C4-2B (cell line): ENCODE data around the gene C1QTNF1.

Source experiments
- H3K27ac ChIP-seq: fragments of 450-650 bp; 2 replicates; pipeline ENCODE4 v1.5.1; 2017
- ZFX ChIP-seq: fragments of 450-650 bp; IDR thresholded peaks from 2 replicates; pipeline ENCODE4 v1.6.1; 2017
- TF ChIP-seq, protein P1 (sequence below): fragments of 450-650 bp; conservative IDR thresholded peaks from 2 replicates; pipeline ENCODE4 v1.5.1; 2017; ENCODE audit warnings: mild to moderate bottlenecking

Gene C1QTNF1

DNA sequence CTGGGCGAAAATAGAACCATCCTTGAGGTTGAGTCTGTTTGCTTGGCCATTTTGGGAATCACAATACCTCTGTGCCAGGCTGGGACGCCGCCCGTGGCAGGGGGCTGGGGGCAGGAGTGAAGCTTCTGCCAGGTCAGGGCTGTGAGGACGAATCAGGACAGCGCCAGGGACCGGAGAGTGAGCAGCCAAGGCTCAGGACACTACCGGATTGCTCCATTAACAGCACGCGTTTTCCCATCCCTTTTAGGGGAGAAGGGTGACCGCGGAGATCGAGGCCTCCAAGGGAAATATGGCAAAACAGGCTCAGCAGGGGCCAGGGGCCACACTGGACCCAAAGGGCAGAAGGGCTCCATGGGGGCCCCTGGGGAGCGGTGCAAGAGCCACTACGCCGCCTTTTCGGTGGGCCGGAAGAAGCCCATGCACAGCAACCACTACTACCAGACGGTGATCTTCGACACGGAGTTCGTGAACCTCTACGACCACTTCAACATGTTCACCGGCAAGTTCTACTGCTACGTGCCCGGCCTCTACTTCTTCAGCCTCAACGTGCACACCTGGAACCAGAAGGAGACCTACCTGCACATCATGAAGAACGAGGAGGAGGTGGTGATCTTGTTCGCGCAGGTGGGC, 23.4 kb downstream of the C1QTNF1 start:
- no peak overlapping the region for H3K27ac ChIP-seq
- TF ChIP-seq ZFX = no peak
- TF ChIP-seq, protein P1, sequence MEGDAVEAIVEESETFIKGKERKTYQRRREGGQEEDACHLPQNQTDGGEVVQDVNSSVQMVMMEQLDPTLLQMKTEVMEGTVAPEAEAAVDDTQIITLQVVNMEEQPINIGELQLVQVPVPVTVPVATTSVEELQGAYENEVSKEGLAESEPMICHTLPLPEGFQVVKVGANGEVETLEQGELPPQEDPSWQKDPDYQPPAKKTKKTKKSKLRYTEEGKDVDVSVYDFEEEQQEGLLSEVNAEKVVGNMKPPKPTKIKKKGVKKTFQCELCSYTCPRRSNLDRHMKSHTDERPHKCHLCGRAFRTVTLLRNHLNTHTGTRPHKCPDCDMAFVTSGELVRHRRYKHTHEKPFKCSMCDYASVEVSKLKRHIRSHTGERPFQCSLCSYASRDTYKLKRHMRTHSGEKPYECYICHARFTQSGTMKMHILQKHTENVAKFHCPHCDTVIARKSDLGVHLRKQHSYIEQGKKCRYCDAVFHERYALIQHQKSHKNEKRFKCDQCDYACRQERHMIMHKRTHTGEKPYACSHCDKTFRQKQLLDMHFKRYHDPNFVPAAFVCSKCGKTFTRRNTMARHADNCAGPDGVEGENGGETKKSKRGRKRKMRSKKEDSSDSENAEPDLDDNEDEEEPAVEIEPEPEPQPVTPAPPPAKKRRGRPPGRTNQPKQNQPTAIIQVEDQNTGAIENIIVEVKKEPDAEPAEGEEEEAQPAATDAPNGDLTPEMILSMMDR = no peak

DNA sequence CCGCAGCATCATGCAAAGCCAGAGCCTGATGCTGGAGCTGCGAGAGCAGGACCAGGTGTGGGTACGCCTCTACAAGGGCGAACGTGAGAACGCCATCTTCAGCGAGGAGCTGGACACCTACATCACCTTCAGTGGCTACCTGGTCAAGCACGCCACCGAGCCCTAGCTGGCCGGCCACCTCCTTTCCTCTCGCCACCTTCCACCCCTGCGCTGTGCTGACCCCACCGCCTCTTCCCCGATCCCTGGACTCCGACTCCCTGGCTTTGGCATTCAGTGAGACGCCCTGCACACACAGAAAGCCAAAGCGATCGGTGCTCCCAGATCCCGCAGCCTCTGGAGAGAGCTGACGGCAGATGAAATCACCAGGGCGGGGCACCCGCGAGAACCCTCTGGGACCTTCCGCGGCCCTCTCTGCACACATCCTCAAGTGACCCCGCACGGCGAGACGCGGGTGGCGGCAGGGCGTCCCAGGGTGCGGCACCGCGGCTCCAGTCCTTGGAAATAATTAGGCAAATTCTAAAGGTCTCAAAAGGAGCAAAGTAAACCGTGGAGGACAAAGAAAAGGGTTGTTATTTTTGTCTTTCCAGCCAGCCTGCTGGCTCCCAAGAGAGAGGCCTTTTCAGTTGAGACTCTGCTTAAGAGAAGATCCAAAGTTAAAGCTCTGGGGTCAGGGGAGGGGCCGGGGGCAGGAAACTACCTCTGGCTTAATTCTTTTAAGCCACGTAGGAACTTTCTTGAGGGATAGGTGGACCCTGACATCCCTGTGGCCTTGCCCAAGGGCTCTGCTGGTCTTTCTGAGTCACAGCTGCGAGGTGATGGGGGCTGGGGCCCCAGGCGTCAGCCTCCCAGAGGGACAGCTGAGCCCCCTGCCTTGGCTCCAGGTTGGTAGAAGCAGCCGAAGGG, 24.2 kb downstream of the C1QTNF1 start:
- H3K27ac ChIP-seq = no peak overlapping the region
- TF ChIP-seq, protein P1 = no peak
- TF ChIP-seq ZFX = no peak

DNA sequence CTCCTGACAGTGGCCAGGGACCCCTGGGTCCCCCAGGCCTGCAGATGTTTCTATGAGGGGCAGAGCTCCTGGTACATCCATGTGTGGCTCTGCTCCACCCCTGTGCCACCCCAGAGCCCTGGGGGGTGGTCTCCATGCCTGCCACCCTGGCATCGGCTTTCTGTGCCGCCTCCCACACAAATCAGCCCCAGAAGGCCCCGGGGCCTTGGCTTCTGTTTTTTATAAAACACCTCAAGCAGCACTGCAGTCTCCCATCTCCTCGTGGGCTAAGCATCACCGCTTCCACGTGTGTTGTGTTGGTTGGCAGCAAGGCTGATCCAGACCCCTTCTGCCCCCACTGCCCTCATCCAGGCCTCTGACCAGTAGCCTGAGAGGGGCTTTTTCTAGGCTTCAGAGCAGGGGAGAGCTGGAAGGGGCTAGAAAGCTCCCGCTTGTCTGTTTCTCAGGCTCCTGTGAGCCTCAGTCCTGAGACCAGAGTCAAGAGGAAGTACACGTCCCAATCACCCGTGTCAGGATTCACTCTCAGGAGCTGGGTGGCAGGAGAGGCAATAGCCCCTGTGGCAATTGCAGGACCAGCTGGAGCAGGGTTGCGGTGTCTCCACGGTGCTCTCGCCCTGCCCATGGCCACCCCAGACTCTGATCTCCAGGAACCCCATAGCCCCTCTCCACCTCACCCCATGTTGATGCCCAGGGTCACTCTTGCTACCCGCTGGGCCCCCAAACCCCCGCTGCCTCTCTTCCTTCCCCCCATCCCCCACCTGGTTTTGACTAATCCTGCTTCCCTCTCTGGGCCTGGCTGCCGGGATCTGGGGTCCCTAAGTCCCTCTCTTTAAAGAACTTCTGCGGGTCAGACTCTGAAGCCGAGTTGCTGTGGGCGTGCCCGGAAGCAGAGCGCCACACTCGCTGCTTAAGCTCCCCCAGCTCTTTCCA, 25.1 kb downstream of the C1QTNF1 start:
- no peak overlapping the region for H3K27ac ChIP-seq
- no peak for TF ChIP-seq ZFX
- TF ChIP-seq, protein P1 = no peak

DNA sequence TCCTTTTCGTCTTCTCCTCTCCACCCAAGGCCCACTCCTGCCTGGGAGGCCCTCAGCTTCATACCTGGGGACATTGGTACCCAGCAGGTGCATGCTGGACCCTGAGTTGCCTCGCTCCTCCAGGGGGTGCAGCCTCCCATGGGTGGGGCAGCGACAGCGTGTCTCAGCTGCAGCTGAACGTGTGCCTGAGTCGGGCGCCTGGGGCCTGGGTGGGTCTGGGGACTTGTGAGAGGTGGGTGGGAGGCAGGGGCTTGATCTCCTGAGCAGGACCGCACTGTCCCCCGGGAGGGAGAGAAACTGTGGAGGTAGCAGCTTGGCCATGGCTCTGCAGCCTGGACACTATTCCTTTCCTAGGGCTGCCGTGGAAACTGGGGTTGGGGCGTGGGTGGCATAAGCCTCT, 25.9 kb downstream of the C1QTNF1 start:
- TF ChIP-seq, protein P1 = no peak
- no peak for TF ChIP-seq ZFX
- no peak overlapping the region for H3K27ac ChIP-seq

DNA sequence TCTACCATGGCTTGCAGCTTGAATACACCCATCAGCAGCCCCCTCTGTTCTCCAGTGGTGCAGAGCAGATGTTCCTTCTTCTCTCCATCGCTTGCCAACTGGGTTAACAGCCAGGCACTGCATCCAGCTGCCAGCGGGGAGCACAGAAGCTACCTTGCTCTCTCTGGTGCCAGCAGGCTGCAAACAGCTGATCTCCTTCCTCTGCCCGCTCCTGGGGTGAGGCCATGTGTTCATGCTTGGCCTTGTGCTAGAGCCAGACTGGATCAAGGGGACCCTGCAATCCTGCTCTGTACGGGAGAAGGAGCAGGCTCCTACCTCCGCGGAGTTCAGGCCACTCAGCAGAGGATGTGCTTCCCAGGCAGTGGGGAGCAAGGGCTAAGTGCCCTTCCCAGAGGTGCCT, 26.6 kb downstream of the C1QTNF1 start:
- TF ChIP-seq, protein P1 = no peak
- no peak for TF ChIP-seq ZFX
- no peak overlapping the region for H3K27ac ChIP-seq

DNA sequence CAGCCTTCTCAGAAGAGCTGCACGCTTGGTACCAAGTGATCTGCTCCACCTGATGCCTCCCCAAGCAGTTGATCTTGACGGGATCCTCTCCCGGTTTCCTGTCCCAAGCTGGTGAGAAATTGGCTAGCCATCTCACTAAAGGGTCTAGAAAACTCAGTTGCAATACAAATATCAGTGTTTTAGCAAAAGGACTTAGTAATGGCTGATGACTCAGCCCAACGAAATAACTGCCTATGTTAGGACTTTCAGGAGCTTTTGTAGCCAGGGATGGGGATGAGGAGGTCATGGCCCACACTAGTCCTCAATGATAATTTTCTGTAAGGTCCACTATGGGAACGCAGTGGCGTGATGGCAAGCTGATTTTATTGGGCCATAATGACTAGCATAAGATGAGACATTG, 27.3 kb downstream of the C1QTNF1 start:
- no peak for TF ChIP-seq ZFX
- TF ChIP-seq, protein P1 = no peak
- H3K27ac ChIP-seq = no peak overlapping the region
